ENCODE results near the gene SPOCK3.

DNA sequence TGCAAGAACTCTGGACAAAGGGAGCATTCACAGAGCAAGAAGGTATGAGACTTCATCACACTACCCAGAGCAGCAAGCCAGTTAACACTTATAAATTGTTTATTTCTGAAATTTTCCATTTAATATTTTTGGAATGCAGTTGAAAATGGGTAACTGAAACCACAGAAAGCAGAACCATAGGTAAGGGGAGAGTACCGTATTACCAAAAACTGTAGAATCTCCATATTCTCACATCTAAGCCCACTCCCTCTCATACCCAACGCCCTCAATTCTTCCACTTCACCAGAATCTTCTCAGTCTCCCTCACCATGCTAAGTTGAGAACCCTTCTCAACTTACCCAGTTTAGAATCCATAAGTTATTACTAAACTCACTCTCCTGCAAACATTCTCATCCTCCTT, 277.8 kb downstream of the SPOCK3 start:
- TF ChIP-seq, protein P1, sequence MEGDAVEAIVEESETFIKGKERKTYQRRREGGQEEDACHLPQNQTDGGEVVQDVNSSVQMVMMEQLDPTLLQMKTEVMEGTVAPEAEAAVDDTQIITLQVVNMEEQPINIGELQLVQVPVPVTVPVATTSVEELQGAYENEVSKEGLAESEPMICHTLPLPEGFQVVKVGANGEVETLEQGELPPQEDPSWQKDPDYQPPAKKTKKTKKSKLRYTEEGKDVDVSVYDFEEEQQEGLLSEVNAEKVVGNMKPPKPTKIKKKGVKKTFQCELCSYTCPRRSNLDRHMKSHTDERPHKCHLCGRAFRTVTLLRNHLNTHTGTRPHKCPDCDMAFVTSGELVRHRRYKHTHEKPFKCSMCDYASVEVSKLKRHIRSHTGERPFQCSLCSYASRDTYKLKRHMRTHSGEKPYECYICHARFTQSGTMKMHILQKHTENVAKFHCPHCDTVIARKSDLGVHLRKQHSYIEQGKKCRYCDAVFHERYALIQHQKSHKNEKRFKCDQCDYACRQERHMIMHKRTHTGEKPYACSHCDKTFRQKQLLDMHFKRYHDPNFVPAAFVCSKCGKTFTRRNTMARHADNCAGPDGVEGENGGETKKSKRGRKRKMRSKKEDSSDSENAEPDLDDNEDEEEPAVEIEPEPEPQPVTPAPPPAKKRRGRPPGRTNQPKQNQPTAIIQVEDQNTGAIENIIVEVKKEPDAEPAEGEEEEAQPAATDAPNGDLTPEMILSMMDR (IDR thresholded peaks at IDR 0.05) = no peak
- TF ChIP-seq POLR2AphosphoS5 (IDR thresholded peaks at IDR 0.05) = no peak
- no peak for TF ChIP-seq POLR2A (IDR thresholded peaks at IDR 0.05)

All from prostate gland (tissue), 2 donors.